ENCODE data around the gene STX7.
"Not testable (repeated sequence)": the region's sequence is repeated elsewhere in the genome, so short reads cannot be mapped to it uniquely, and the experiment has no call there.

Gene STX7

GRCh38 chr6:132512638-132513632, at the start of gene STX7:
Gene STX7, minus strand, starts transcription at chr6:132513116. Its CDS starts 9,586 bp downstream, at chr6:132503530.
- DNase-seq: peak; percentile 67 to 96 (median 89)

- not testable (repeated sequence) for DNase-seq
Measured at GRCh38 chr6:132560087-132560486, 47.2 kb upstream of the STX7 start.

GRCh38 chr6:132552372-132552771, 39.5 kb upstream of the STX7 start, which contains the start of gene TAAR8:
Gene TAAR8, plus strand, starts transcription at chr6:132552672. Its CDS starts 21 bp downstream, at chr6:132552693.
- no peak for DNase-seq

- no peak for DNase-seq
Measured at GRCh38 chr6:132551214-132551613, 38.3 kb upstream of the STX7 start.

GRCh38 chr6:132548746-132549463, 36.0 kb upstream of the STX7 start:
- DNase-seq: no peak

GRCh38 chr6:132544826-132545225, 31.9 kb upstream of the STX7 start:
- no peak for DNase-seq

- DNase-seq: no peak
Measured at GRCh38 chr6:132537977-132538376, 25.1 kb upstream of the STX7 start, which contains the start of gene TAAR9. Gene TAAR9, plus strand, starts transcription at chr6:132538277. Its CDS starts 13 bp downstream, at chr6:132538290.

GRCh38 chr6:132537145-132537544, 24.2 kb upstream of the STX7 start:
- no peak for DNase-seq

- DNase-seq: not testable (repeated sequence)
Measured at GRCh38 chr6:132534546-132534945, 21.6 kb upstream of the STX7 start.

- DNase-seq: peak in 36 of 56 donors; percentile 4 to 74 (median 27)
Measured at GRCh38 chr6:132530293-132530974, 17.5 kb upstream of the STX7 start.

- no peak for DNase-seq
Measured at GRCh38 chr6:132527791-132528190, 14.9 kb upstream of the STX7 start.

- DNase-seq: no peak
Measured at GRCh38 chr6:132526461-132526860, 13.5 kb upstream of the STX7 start.

- no peak for DNase-seq
Measured at GRCh38 chr6:132525866-132526265, 12.9 kb upstream of the STX7 start.

- DNase-seq: no peak
Measured at GRCh38 chr6:132524646-132525045, 11.7 kb upstream of the STX7 start.

GRCh38 chr6:132520953-132521352, 8.0 kb upstream of the STX7 start:
- DNase-seq: no peak

- DNase-seq: no peak
Measured at GRCh38 chr6:132515386-132515785, 2.5 kb upstream of the STX7 start.

- no peak for DNase-seq
Measured at GRCh38 chr6:132513831-132514545, 1.1 kb upstream of the STX7 start.

GRCh38 chr6:132512342-132512637, 626 bp downstream of the STX7 start:
- no peak for DNase-seq

- no peak for DNase-seq
Measured at GRCh38 chr6:132511831-132512220, 1.1 kb downstream of the STX7 start.

- DNase-seq: peak in 2 of 56 donors; percentile 16 to 24
Measured at GRCh38 chr6:132511210-132511830, 1.6 kb downstream of the STX7 start.
